ENCODE measurements around the gene SRL. TPM values are rescaled to one million over a fixed set of nuclear protein-coding genes. Genes with fewer than 3 reads are reported as not detected.

SRL gene
- total and polyA plus RNA-seq, 2 of the 8 experiments (the other 6 are each of a cell fraction or from before 2014, with no cell fraction given): 0.05 TPM; not detected in 1

DNA sequence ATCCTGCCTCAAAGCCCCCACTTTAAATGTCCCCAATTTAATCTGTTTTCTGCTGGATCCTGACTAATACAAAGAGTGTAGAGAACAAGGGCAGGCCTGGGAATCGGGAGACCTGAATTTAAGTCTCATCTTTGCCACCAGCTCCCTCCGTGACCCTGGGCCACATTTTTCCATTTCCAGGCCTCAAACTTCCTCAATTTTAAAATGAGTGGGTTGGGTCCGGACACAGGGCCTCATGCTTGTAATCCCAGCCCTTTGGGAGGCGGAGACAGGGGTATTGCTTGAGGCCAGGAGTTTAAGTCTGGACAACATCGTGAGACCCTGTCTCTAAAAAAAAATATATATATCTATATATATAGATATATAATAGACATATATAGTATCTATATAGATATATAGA is 61.4 kb downstream of the SRL start:
- Histone ChIP-seq H2BK20ac (ENCODE audit: low read length) (no peak overlapping the region), H2BK120ac (replicated peaks; ENCODE audit: low read depth, low read length) (no peak overlapping the region), H2BK5ac (ENCODE audit: low read depth, low read length) (no peak overlapping the region), H3K9ac (replicated peaks in 1 of 4; ENCODE audit: extremely low read depth in 1 of 4, low read depth in 3 of 4, low read length in 3 of 4) (no peak overlapping the region), H2AK5ac (ENCODE audit: low read depth, low read length) (no peak overlapping the region), H2AFZ (ENCODE audit: low read length) (no peak overlapping the region), H3K4ac (replicated peaks; ENCODE audit: insufficient read length, low read depth, low read length) (no peak overlapping the region), H3K36me3 (ENCODE audit: control insufficient read depth in 2 of 4, insufficient read depth in 4 of 4, low read length in 3 of 4) (no peaks in the 10 kb centered on the region), H2BK15ac (ENCODE audit: low read length) (no peak overlapping the region), H3K4me2 (ENCODE audit: insufficient read depth in 1 of 2, low read depth in 2 of 2, low read length in 2 of 2) (no peak overlapping the region), H3K4me1 (replicated peaks in 1 of 4; ENCODE audit: control insufficient read depth in 3 of 4, insufficient read depth in 4 of 4, low read length in 3 of 4) (peaks cover 0 to 6% (median 2%) of the 10 kb centered on the region in 4 experiments; a peak in 2 of 7 replicates), H4K91ac (replicated peaks; ENCODE audit: insufficient read length, low read length) (no peak overlapping the region), H4K8ac (ENCODE audit: extremely low read depth, insufficient read depth, low read length) (no peak overlapping the region), H3K18ac (ENCODE audit: extremely low read depth, low read length) (no peak overlapping the region), H3K23ac (ENCODE audit: insufficient read length) (no peak overlapping the region), H3K79me1 (ENCODE audit: low read depth, low read length) (no peaks in the 10 kb centered on the region), H4K20me1 (replicated peaks in 1 of 2; ENCODE audit: control insufficient read depth in 1 of 2, insufficient read depth in 2 of 2, low read length in 2 of 2) (no peaks in the 10 kb centered on the region), H3K56ac (replicated peaks; ENCODE audit: insufficient read length, low read depth, low read length) (no peak overlapping the region), H3K23me2 (ENCODE audit: low read depth, low read length) (peaks cover 9% of the 10 kb centered on the region; the same call in 1 of the 2 replicates), H2BK12ac (ENCODE audit: low read depth, low read length) (no peak overlapping the region), H3K4me3 (ENCODE audit: extremely low read depth in 1 of 4, insufficient read depth in 2 of 4, low read depth in 3 of 4, low read length in 4 of 4) (no peak overlapping the region), H3K27ac (ENCODE audit: low read depth, low read length) (no peak overlapping the region), H3K14ac (ENCODE audit: insufficient read length) (no peak overlapping the region), H4K5ac (ENCODE audit: insufficient read length, low read depth, low read length) (no peak overlapping the region), H3K79me2 (ENCODE audit: control insufficient read depth in 1 of 2, insufficient read depth in 2 of 2, low read length in 2 of 2) (no peaks in the 10 kb centered on the region), H3K9me3 (ENCODE audit: insufficient read depth in 2 of 2, low read depth in 1 of 2, low read length in 1 of 2) (no peaks in the 10 kb centered on the region), H3K27me3 (replicated peaks in 1 of 4; ENCODE audit: control insufficient read depth in 3 of 4, extremely low read depth in 1 of 4, insufficient read depth in 3 of 4, low read length in 3 of 4) (peaks cover 0 to 3% (median 0%) of the 10 kb centered on the region in 4 experiments; a peak in 1 of 7 replicates)
- POLR2A ChIA-PET (ENCODE audit: partially characterized antibody): interaction anchor here (0.7 kb wide), 1 partner anchor 21 kb away, joined by 3 read pairs; no protein-coding TSS in a partner anchor
- no peak for TF ChIP-seq YY1 (IDR thresholded peaks at IDR 0.05; ENCODE audit: low read depth, low read length)
- no peak for TF ChIP-seq KDM5A (IDR thresholded peaks at IDR 0.05; ENCODE audit: low read length)
- TF ChIP-seq EGR1 (IDR thresholded peaks at IDR 0.05; ENCODE audit: borderline replicate concordance, low read depth, low read length): no peak
- no peak for TF ChIP-seq POLR2A (IDR thresholded peaks at IDR 0.05; ENCODE audit: control extremely low read depth in 1 of 2, low read depth in 2 of 2, low read length in 2 of 2)
- no peak for TF ChIP-seq POU5F1 (IDR thresholded peaks at IDR 0.05; ENCODE audit: low read depth, low read length)
- no peak for TF ChIP-seq EP300 (IDR thresholded peaks at IDR 0.05; ENCODE audit: borderline replicate concordance in 1 of 2, low read depth in 2 of 2, low read length in 2 of 2)
- TF ChIP-seq SP1 (IDR thresholded peaks at IDR 0.05; ENCODE audit: low read depth, low read length): no peak
- TF ChIP-seq TAF1 (IDR thresholded peaks at IDR 0.05; ENCODE audit: low read depth, low read length): no peak
- TF ChIP-seq SUZ12 (IDR thresholded peaks at IDR 0.05; ENCODE audit: low read length): no peak
- TF ChIP-seq BRCA1 (IDR thresholded peaks at IDR 0.05; ENCODE audit: low read depth, low read length): no peak
- CTCF ChIA-PET (ENCODE audit: partially characterized antibody): interaction anchor here (1.0 to 2.5 kb wide), 3 partner anchors 10 to 73 kb away, joined by 3 to 8 read pairs (median 3); no protein-coding TSS in a partner anchor
- FAIRE-seq: no peak
- no peak for DNase-seq (ENCODE audit: low read depth in 1 of 2, low spot score in 2 of 2)
- 88% methylated on average over 5 of the region's 5 CpGs; no CpG with 5 or more reads in 1 of the 2 experiments for whole genome bisulfite sequencing, 2 experiments (ENCODE audit: extremely low coverage in 1 of 2, insufficient coverage in 1 of 2, insufficient read length in 1 of 2, insufficient replicate concordance in 2 of 2, low coverage in 1 of 2, low lambda C conversion rate in 2 of 2, missing lambda C conversion rate in 1 of 2)

All from H1 (cell line).